VCaP (cell line): ENCODE measurements around the gene SMAD6.
A peak's percentile ranks its signal among the peaks of the same experiment; 100 is the strongest.

Source experiments
- H3K27ac ChIP-seq: fragments of 450-650 bp; 2 replicates; pipeline ENCODE4 v1.5.1; 2017
- TF ChIP-seq, protein P1 (sequence below): fragments of 450-650 bp; conservative IDR thresholded peaks from 2 replicates; pipeline ENCODE4 v1.5.1; 2017; ENCODE audit warnings: mild to moderate bottlenecking, moderate library complexity

The SMAD6 gene

DNA sequence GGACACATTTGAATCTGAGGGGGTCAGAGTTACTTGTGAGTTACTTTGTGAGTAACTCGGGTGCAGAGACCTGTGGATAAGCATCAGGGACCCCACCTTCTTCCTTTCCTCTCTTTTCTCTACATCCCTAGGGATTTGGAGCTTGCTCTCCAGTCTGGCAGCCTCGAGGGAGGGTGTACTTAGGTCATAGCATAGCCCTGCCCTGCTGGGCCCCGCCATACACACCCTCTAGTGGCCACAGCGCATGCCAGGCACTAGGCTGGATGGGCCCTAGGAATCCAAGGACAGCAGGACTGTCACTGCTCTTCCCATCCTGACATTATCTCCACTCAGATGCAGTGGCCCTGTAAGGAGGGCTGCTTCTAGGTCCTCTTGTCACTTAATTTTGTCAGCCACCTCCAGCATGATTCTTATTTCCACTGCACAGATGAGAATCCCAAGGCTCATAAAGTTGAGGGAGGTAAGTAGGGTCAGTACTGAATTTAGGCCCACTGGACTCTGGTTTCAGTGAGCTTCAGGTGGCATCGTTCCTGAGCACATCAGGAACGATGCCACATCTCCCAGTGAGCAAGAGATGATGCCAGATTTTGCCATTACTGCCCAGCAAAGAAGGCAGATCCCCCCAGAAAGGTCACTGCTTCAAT lies 3.6 kb upstream of the SMAD6 start:
- TF ChIP-seq, protein P1, sequence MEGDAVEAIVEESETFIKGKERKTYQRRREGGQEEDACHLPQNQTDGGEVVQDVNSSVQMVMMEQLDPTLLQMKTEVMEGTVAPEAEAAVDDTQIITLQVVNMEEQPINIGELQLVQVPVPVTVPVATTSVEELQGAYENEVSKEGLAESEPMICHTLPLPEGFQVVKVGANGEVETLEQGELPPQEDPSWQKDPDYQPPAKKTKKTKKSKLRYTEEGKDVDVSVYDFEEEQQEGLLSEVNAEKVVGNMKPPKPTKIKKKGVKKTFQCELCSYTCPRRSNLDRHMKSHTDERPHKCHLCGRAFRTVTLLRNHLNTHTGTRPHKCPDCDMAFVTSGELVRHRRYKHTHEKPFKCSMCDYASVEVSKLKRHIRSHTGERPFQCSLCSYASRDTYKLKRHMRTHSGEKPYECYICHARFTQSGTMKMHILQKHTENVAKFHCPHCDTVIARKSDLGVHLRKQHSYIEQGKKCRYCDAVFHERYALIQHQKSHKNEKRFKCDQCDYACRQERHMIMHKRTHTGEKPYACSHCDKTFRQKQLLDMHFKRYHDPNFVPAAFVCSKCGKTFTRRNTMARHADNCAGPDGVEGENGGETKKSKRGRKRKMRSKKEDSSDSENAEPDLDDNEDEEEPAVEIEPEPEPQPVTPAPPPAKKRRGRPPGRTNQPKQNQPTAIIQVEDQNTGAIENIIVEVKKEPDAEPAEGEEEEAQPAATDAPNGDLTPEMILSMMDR, result peak; percentile 96
- H3K27ac ChIP-seq, result peak overlapping the region; percentile 33; the same call in 1 of the 2 replicates

DNA sequence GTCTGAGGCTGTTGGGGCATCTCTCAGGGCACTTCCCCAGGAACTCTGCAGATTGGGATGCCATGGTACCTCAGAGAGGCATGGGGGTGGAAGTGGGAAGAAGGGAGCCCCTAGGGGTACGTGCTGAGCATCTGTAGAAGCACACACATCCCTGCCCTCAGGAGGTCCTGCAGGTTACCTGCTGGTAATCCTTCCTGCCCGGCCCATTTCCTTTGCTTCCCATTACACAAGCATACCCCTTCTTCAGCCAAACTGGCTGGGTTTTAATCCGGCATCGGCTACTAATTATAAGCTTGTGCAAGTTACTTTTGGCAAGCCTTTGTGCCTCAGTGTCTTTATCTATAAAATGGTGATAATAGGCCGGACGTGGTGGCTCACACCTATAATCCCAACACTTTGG lies 3.1 kb upstream of the SMAD6 start:
- TF ChIP-seq, protein P1, result no peak

DNA sequence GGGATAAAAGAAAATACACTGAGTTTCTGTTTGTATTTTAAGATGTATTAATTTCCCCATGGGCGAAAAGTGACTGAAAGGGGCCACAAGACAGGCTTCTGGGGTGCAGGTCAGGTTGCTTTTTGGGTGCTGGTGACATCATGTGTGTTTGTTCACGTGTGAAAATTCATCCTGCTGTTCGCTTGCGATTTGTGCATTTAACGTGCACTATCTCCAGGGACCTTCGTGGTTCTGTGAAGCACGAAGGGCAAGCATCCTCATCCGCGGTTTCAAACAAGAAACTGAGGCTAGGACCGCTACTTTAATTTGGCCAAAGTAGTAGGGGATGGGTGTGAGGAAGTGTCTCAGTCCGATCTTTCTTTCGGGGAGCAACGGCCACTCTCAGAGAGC lies 1.6 kb upstream of the SMAD6 start:
- peak overlapping the region; percentile 88 for H3K27ac ChIP-seq
- TF ChIP-seq, protein P1, result no peak

More for the DNA sequence above, 3.1 kb upstream of the SMAD6 start:
- peak overlapping the region; percentile 33; the same call in 1 of the 2 replicates for H3K27ac ChIP-seq

DNA sequence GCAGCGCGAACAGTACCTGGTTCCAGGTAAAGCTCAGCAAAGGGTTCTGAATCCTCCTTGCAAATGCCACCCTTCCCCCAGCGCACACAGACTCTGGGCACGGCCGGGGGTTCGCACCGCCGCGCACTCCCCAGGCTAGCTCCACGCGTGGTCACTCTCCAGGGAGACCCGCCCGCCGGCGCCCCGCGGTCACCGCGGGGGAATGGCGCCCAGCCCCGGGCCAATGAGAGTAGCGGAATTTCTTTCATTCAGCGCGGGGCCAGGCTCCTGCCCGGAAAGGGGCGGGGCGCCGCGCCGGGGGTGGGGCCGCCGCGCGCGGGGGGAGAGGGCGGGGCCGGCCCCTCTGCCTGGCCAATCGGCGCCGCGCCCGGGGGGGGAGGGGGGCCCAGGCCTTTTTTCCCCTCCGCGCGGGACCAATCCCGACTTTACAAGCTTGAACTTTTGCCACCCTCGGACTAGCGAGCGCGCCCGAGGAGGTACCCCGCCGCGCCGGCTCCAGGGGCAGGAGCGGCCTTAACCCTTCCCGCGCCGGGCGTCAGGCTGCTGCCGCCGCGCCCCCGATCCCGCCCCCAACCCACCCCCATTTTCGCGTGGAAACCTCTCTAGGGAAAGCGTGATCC lies 1.1 kb upstream of the SMAD6 start:
- H3K27ac ChIP-seq, result peak overlapping the region; percentile 88
- TF ChIP-seq, protein P1, result no peak

DNA sequence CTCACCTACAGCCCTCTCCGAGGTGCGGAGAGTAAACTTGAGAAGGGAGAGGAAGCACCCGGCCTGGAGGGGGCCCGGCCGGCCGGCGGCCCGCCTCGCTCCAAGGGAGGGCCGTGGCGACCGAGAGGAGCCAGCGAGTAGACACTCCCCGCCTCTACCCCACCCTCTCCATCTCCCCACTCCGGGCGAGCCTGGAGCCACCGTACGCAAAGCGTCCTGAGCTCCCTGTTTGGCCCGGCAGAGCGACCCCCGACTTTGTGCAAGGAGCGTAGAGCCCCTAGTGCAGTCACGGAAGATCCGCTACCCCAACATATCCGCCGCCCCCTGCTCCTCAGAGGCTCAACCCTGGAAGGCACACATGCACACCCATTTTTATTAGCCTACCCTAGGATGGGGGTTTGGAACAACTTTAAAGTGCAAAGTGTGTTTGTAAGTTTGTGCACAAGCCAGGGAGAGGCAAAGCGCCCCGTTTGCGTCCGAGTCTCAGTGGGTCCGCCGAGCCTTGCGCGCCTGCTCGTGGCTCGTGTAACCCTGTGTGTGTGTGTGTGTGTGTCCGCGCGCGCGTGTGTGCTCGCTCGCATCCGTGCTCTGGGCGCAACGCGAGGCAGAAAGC lies 508 bp upstream of the SMAD6 start:
- H3K27ac ChIP-seq, result peak overlapping the region; percentile 88
- TF ChIP-seq, protein P1, result no peak

DNA sequence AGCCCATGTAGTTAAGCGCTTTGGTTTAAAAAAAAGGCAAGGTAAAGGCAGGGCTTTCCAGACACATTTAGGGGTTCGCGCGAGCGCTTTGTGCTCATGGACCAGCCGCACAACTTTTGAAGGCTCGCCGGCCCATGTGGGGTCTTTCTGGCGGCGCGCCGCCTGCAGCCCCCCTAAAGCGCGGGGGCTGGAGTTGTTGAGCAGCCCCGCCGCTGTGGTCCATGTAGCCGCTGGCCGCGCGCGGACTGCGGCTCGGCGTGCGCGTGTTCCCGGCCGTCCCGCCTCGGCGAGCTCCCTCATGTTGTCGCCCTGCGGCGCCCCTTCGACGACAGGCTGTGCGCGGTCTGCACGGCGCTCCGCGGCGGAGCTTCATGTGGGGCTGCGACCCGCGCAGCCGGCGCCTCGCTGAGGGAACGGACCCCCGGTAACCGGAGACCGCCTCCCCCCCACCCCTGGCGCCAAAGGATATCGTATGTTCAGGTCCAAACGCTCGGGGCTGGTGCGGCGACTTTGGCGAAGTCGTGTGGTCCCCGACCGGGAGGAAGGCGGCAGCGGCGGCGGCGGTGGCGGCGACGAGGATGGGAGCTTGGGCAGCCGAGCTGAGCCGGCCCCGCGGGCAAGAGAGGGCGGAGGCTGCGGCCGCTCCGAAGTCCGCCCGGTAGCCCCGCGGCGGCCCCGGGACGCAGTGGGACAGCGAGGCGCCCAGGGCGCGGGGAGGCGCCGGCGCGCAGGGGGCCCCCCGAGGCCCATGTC lies 927 bp downstream of the SMAD6 start:
- peak overlapping the region; percentile 88 for H3K27ac ChIP-seq
- TF ChIP-seq, protein P1, result no peak

DNA sequence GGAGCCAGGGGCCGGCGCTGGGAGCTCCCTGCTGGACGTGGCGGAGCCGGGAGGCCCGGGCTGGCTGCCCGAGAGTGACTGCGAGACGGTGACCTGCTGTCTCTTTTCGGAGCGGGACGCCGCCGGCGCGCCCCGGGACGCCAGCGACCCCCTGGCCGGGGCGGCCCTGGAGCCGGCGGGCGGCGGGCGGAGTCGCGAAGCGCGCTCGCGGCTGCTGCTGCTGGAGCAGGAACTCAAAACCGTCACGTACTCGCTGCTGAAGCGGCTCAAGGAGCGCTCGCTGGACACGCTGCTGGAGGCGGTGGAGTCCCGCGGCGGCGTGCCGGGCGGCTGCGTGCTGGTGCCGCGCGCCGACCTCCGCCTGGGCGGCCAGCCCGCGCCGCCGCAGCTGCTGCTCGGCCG lies 1.5 kb downstream of the SMAD6 start:
- H3K27ac ChIP-seq, result peak overlapping the region; percentile 88; the same call in 1 of the 2 replicates
- TF ChIP-seq, protein P1, result no peak
